Fibroblast of lung (primary cell): ENCODE measurements around the gene ZNF503.

Experiments used
- EZH2 ChIP-seq: IDR thresholded peaks from 2 replicates; pipeline ENCODE4 v1.5.1; 2012; ENCODE audit warnings: low read length, control low read depth, mild to moderate bottlenecking; ENCODE audit errors: missing control alignments
- TF ChIP-seq, protein P1 (sequence below), 2 donors: IDR thresholded peaks in 1 of 2; conservative IDR thresholded peaks in 1 of 2; 1 replicate in 1 of 2; 2 replicates in 1 of 2; pipeline ENCODE4 v1.5.1; 2011 to 2012; ENCODE audit warnings: low read length in 2 of 2, control low read depth in 1 of 2, inconsistent platforms in 1 of 2, low read depth in 1 of 2, mild to moderate bottlenecking in 1 of 2

DNA sequence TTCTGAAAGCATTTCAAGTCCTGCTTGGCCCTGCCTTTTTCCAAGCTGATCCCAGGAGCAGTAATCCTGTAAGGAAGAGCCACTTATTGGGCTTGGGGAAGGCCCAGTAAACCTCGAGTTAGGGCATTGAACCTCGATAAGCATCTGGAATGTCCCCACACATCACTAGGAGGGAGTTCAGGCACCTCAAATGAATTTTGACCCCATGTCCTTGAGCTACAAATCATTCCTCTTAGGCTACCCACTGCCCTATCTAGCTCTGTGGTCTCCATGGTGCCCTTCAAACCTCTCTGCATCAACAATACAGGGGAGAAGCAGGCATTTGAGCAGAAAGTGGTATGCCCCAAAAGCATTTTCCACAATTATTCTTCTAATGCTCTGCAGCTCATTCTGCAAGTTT lies 33.7 kb downstream of the ZNF503 start:
- TF ChIP-seq, protein P1, sequence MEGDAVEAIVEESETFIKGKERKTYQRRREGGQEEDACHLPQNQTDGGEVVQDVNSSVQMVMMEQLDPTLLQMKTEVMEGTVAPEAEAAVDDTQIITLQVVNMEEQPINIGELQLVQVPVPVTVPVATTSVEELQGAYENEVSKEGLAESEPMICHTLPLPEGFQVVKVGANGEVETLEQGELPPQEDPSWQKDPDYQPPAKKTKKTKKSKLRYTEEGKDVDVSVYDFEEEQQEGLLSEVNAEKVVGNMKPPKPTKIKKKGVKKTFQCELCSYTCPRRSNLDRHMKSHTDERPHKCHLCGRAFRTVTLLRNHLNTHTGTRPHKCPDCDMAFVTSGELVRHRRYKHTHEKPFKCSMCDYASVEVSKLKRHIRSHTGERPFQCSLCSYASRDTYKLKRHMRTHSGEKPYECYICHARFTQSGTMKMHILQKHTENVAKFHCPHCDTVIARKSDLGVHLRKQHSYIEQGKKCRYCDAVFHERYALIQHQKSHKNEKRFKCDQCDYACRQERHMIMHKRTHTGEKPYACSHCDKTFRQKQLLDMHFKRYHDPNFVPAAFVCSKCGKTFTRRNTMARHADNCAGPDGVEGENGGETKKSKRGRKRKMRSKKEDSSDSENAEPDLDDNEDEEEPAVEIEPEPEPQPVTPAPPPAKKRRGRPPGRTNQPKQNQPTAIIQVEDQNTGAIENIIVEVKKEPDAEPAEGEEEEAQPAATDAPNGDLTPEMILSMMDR (conservative IDR thresholded peaks at IDR 0.05 in 1 of 2, IDR thresholded peaks at IDR 0.05 in 1 of 2; ENCODE audit: low read depth in 1 of 2, low read length in 2 of 2), result no peak
- TF ChIP-seq EZH2, result no peak
